Right ventricle myocardium inferior (tissue), 1 donor: ENCODE measurements around the gene TNFSF18. TPM values are rescaled to one million over a fixed set of nuclear protein-coding genes. Genes with fewer than 3 reads are reported as not detected.

Source experiments
- ATAC-seq: fragments of 200-7000 bp; cut with Tn5 transposase; one replicate; pipeline ENCODE4 v1.9.1; 2020; ENCODE audit warnings: mild to moderate bottlenecking, moderate library complexity
- DNase-seq: peaks from one replicate; pipeline ENCODE4 v3.0.0; 2021; ENCODE audit errors: missing footprints
- intact Hi-C: fragments of 100-400 bp; cut with DNase I; formaldehyde crosslinking; loops from one replicate; pipeline ENCODE4 v1.11.0; 2022
- total RNA-seq: library from RNA; stranded (reverse); fragmentation: NEBNext Ultra II Directional; extraction: Animal tissue kit (Norgen Biotek cat#: 25700); gene quantifications from one replicate; pipeline ENCODE4 v1.2.1, GENCODE V29; 2021
- donor health status: DM: no; HTN: yes; CAD: no; lungs with severe emphysema.

Gene TNFSF18
- total RNA-seq, 1 donor from 2014 or later: not detected

DNA sequence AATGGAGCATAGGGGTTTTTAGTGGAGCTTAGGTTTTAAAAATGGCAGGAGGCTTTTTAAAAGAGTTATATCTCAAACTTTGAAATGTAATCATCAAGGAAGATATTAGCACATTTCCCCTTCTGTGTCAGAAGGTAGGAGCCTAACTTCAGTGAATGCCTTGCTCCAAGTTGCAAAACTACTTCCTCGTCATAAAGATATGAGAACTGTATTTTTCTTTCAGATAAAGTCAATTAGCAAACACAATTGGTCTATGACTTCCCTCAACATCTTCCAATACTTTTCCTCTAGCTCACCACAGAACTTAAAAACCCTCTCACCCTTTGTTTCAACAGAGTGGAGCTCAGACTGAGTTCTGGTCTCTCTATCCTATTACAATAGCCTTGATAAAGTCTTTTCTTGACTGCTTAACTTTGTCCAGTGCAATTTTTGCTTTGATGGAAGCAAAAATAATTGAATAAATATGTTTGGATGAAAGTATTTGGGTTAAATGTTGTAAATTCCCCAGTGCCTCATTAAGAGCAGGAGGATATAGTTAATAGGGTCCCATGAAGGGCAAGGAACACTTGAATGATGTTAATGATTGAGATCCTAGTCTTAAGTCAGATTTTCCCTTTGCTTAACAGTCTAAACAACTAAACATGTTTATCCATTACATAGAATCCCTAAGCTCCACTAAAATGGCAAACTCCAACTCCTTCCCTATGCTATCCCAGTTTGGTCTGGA is 58.9 kb downstream of the TNFSF18 start:
- intact Hi-C loops: no loop called here
- no peak for ATAC-seq
- no peak for DNase-seq

DNA sequence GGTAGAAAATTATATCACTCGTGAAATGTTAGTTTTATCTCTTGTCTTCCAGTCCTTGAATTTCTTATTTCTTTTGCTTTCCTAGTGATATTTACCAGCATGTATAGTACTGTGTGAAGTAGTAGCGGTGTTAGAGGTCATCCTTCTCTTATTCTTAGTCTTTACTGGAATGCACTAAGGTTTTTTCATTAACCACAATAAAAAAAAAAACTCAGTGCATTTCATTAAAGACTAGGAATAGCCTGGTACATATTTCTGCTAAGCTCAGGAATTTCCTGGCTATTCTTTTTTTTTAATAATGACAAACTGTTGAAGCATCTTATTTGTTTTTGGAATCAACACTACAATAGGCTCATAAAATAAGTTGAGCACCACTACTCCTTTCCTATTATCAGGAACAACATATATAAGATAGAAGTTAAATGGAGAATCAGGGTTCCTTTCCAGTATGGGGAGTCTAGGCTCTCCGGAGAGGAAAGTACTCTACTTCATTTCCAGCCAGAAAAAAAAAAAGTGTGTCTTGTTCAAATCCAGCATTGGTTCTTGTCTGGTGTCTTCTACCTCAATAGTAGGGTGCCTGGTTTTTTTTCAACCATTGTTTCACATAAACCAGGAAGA is 60.0 kb downstream of the TNFSF18 start:
- ATAC-seq: no peak
- DNase-seq: no peak
- intact Hi-C loops: no loop called here

Other genes with a start within 250 kb of the TNFSF18 start
- gene TNFSF4, start 156.4 kb upstream of the TNFSF18 start, total RNA-seq: 1.0 TPM